GM21423 (cell line): ENCODE results near the gene TBC1D7.
"Not testable (repeated sequence)": the region's sequence is repeated elsewhere in the genome, so short reads cannot be mapped to it uniquely, and the experiment has no call there.

ENCODE experiments used
- ATAC-seq: cut with Tn5 transposase; IDR thresholded peaks from one replicate; pipeline ENCODE4 v1.9.1; 2021; ENCODE audit warnings: mild to moderate bottlenecking, moderate library complexity; ENCODE audit not compliant: unreplicated experiment

The TBC1D7 gene

GRCh38 chr6:13326031-13326586 lies 2.2 kb downstream of the TBC1D7 start:
- not testable (repeated sequence) for ATAC-seq

DNA sequence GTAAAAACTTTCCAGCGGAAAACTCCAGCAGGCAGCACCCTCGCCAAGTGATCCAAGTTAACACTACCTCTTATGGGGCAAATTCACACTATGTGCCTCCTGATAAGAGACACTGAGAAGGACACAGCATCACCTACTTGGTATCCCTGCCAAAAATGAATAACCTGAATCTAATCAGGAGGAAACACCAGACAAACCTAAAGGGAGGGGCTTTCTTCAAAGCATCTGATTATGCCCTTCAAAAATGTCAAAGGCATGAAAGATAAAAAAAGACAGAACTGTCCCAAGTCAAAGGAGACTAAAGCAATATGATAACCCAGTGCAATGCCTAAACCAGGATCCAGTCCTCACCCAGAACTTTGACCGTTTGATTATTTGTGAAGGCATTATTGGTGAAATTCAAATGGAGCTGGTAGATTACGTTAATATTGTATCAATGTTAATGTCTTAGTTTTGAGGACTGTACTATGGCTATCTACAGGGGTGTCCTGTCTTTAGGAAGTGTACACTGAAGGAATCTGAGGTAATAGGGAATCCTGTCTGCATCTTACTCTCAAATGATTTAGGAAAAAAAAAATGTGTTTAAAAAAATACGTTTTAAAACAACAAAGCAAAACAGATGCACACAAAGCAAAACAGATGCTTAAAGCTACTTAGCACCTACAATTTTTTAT lies 8.3 kb downstream of the TBC1D7 start:
- ATAC-seq: no peak

DNA sequence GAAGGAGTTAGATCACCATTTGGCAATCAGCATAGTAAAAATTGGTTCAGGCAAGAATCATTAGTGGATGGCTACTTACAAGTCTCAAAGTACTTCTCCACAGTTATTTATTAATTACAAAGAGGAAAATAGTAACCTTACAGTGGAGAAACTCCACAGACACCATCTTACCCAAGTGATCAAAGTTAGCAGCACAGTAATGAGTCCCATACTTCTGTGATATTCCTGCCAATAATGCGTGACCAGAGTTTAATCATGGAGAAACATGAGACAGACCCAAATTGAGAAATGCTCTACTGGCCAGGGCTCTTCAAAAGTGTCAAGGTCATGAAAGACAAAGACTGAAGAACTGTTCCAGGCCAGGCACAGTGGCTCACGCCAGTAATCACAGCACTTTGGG lies 9.5 kb downstream of the TBC1D7 start:
- no peak for ATAC-seq

- no peak for ATAC-seq
These were observed 12.4 kb downstream of the TBC1D7 start for GRCh38 chr6:13315896-13316295.

DNA sequence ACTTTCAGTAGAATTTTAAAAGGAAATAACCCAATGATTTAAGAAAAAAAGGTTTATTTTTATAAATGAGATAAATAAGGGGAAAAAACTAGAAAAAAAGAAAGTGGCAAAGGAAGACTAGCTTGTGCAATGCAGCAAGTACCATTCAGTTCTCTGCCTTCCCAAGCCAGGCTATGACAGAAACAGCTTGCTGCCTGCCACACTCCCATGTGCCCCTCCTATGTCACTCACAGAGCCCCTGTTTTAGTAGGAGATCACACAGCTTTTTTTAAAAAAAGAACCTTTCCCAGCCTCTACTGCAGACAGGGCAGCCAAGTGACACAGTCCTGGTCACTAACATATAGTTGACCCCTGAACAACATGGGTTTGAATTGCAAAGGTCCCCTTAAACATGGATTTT lies 13.5 kb downstream of the TBC1D7 start:
- ATAC-seq: no peak

GRCh38 chr6:13311155-13311554 lies 17.2 kb downstream of the TBC1D7 start:
- ATAC-seq: no peak

GRCh38 chr6:13308332-13308731 lies 20.0 kb downstream of the TBC1D7 start:
- ATAC-seq: no peak

DNA sequence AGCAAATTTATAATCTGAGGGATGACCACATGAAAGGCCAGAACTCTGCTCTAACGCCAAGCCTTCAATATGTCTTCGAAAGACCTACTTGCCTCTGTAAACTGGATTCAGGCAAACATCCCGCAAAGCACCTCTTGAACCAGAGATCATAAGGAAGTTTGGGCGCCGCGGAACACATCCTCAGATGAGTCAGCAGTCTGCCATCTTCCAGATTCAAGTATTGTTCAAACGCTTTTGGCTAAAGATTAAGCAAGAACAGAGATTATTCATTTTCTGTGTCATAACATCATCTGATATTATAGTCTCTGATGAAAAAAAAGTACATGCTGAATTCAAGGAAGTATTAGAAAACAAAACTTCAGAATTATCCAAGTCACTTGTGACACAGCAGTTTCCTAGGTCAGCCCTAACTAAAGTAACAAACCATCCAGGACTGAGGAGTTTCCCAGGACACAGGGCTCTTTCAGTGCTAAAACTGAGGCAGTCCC lies 20.8 kb downstream of the TBC1D7 start:
- no peak for ATAC-seq

GRCh38 chr6:13305791-13306190 lies 22.5 kb downstream of the TBC1D7 start:
- no peak for ATAC-seq

- no peak for ATAC-seq
These were observed 23.0 kb downstream of the TBC1D7 start for GRCh38 chr6:13305288-13305687.

- peak; percentile 33 for ATAC-seq
These were observed 23.6 kb downstream of the TBC1D7 start for GRCh38 chr6:13304580-13305260.

DNA sequence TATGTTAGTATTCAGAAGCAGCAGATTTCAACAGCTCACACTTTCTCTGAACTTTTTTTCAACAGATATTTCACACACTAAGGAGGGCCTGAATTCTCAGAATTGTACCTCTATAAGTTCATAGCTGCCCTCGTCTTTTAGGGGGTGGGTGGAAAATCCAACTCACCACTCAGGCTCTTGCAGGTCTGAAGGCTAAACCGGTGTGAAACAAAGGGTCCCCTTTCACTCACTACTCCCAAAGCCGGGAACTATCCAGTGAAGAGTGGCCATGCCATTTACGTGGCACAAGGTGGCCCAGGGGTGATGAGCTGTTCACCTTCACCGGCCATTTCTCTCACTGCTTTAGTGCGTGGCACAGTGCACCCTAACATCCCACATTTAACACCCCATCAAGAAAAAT lies 24.2 kb downstream of the TBC1D7 start:
- ATAC-seq: no peak

- peak; percentile 45 for ATAC-seq
These were observed 24.7 kb downstream of the TBC1D7 start for GRCh38 chr6:13303668-13304017.

DNA sequence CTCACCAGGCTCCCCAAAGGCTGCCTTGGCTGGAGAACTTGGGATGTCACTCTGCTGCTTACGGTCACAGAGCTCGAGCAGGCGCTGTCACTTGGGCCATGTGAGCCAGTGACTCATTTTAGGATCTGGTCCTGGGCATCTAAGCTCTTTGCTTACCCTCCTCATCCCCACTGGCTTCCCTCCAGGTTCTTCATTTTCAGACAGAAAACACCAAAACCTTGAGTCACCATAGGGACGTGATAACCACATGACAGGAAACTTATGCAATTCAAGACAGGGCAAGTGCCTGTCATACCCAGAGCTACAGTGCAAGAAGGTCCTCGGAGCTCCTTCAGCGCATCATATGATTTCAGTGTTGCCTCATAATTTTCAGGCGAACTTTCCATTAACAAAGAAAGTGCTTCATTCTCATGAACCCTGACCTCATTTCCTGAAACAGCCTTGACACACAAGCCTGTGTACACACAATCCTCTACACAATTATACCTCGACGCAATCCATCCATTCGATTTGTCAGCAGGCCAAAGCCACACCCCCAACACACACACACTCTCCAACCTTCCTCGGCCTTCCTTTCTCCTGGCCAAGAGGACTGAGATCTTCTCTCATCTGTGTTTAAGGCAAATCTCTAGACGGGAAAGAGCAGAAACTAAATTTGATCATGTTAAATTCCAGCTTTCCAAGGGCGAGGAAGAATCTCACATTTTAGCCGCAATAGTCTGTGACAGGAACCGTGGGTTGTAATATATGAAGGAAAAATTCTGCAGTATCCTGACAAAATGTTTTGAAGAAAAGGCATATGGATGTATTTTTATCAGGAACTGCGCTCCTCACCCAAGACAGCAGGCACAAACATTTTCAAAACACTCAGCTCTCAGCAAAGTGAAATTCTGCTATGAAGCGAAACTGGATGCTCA lies 25.3 kb downstream of the TBC1D7 start:
- peak; percentile 61 for ATAC-seq

GRCh38 chr6:13302291-13302690 lies 26.0 kb downstream of the TBC1D7 start:
- ATAC-seq: no peak

GRCh38 chr6:13300643-13301590 lies 27.4 kb downstream of the TBC1D7 start:
- ATAC-seq: no peak

DNA sequence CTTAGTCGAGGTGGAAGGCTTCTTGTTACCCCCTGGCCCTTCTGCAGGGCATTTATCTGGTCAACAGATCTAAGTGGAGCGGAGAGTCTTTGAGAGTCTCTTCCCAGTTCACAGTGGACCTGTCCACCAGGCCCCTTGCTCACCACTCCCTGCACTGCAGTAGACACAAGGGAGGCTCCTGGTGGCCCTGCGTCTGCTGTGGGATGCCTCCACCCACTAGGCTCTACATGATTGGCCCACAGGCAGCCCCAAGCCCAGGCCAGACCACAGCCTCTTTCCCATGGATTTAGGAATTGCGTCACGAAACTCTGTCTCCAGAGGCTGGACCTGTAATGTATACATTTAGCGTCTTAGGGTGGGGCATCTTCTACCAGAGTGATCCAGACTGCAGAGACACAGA lies 28.4 kb downstream of the TBC1D7 start:
- ATAC-seq: no peak

DNA sequence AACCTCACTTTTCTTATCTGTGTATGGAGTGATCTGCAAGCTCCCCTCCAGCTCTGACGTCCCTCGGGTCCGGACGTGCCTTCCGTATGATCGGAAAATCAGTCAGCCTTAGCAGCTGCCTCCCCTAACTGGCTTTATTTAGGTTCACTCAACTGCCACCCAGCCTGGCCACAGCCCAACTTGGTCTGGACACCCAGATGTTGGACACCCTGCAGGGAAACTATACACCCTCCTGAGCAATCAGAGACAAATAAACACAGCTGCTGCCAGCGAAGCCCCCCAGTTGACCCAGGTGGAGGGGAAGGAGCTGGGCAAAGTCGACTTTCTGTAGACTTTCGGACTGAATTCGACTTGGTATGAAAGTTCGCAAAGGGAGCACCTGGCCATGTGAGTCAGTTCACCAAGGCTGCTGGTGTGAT lies 28.9 kb downstream of the TBC1D7 start:
- no peak for ATAC-seq

GRCh38 chr6:13298446-13298845 lies 29.9 kb downstream of the TBC1D7 start:
- no peak for ATAC-seq

DNA sequence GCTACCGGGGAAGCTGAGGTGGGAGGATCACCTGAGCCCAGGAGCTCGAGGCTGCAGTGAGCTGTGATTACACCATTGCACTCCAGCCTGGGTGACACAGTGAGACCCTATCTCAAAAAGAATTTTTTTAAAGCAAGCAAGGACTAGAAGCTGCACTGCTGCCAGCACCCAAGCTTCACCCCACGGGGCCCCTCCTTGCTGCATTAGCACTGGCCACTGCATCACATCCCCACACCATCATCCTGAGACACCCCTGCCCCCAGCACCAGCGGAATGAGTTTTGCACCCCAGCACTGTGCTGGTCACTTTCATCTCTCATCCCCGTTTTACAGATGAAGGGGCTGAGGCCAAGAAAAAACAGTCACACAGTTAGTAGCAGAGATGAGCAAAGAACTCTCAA lies 30.9 kb downstream of the TBC1D7 start:
- ATAC-seq: no peak
